Kidney epithelial cell (primary cell): Measurements from ENCODE around the gene RAC3. TPM values are rescaled to one million over a fixed set of nuclear protein-coding genes. Genes with fewer than 3 reads are reported as not detected.

ENCODE experiments used
- DNase-seq: peaks from one replicate; pipeline ENCODE4 v3.0.0-alpha.2; 2010; ENCODE audit warnings: low read depth
- H3K27me3 ChIP-seq: 2 replicates; pipeline ENCODE4 v1.6.0; 2011; ENCODE audit warnings: low read length; ENCODE audit not compliant: control insufficient read depth, insufficient read depth
- H3K36me3 ChIP-seq: 2 replicates; pipeline ENCODE4 v1.5.1; 2011; ENCODE audit warnings: low read length; ENCODE audit not compliant: control insufficient read depth, insufficient read depth
- H3K4me3 ChIP-seq: 2 replicates; pipeline ENCODE4 v1.5.1; 2011; ENCODE audit warnings: low read depth, mild to moderate bottlenecking, control low read depth, low read length
- CTCF ChIP-seq: IDR thresholded peaks from 2 replicates; pipeline ENCODE4 v1.5.1; 2011; ENCODE audit warnings: mild to moderate bottlenecking, moderate library complexity, low read length, control low read depth, inconsistent platforms; ENCODE audit not compliant: insufficient read depth, poor library complexity, severe bottlenecking
- total RNA-seq: library from RNA; depleted of rRNA; stranded (reverse); fragments of >200 nt; gene quantifications from 2 replicates; pipeline ENCODE4 v1.2.3, GENCODE V29; 2015

Gene RAC3
- total RNA-seq, 1 donor from 2014 or later: 57.4 TPM

- H3K4me3 ChIP-seq: no peak overlapping the region
- H3K36me3 ChIP-seq: no peaks in the 10 kb centered on the region
- no peaks in the 10 kb centered on the region for H3K27me3 ChIP-seq
- no peak for DNase-seq
- no peak for TF ChIP-seq CTCF
Measured at GRCh38 chr17:82041144-82041814, 9.8 kb downstream of the RAC3 start.

DNA sequence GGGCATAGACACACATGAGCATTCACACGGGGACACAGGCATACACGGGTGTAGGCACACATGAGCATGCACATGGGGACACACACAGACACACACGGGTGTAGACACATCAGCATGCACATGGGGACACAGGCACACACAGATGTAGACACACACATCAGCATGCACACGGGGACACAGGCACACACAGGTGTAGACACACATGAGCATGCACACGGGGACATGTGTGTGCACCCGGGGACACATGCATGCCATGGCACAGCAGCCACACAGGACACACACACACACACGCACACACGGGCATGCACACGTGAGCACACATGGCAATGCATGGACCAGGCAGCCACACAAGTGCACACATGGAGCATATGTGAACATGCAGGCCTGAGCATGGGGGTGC lies 11.2 kb downstream of the RAC3 start:
- H3K36me3 ChIP-seq: no peaks in the 10 kb centered on the region
- no peak for DNase-seq
- H3K4me3 ChIP-seq: no peak overlapping the region
- no peaks in the 10 kb centered on the region for H3K27me3 ChIP-seq
- TF ChIP-seq CTCF: no peak

GRCh38 chr17:82043507-82043906 lies 12.0 kb downstream of the RAC3 start:
- Histone ChIP-seq H3K36me3 (peaks cover 1% of the 10 kb centered on the region), H3K27me3 (no peaks in the 10 kb centered on the region), H3K4me3 (no peak overlapping the region)
- TF ChIP-seq CTCF: no peak
- DNase-seq: no peak

DNA sequence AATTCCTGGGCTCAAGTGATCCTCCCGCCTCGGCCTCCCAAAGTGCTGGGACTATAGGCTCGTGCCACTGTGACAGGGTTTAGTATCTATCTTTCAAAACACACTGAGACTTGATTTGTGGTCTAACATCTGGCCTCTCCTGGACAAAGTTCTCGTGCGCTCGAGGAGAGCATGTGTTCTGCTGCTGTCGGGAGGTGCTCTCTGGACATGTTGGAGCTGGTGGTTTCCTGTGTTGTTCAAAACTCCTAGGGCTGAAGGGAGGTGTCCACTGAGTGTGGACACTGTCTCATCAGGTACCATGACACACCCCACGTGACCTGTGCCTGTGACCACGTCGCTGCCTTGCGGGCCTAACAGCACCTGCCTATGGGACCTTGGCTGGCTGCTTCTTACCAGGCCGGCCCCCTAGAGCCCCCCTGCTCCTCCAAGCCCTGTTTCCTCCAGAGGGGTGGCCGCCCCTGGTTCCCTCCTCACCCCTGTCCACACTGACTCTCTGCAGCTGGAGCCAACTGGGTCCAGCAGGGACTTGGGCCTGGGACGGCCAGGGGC lies 14.5 kb downstream of the RAC3 start:
- H3K4me3 ChIP-seq: no peak overlapping the region
- peaks cover 3% of the 10 kb centered on the region for H3K36me3 ChIP-seq

GRCh38 chr17:82046903-82047302 lies 15.4 kb downstream of the RAC3 start:
- Histone ChIP-seq H3K4me3 (no peak overlapping the region), H3K36me3 (peaks cover 3% of the 10 kb centered on the region), H3K27me3 (no peaks in the 10 kb centered on the region)
- no peak for DNase-seq
- TF ChIP-seq CTCF: no peak

More for the DNA sequence above, 14.5 kb downstream of the RAC3 start:
- DNase-seq: no peak
- H3K27me3 ChIP-seq: no peaks in the 10 kb centered on the region
- TF ChIP-seq CTCF: no peak

GRCh38 chr17:82047379-82047778 lies 15.9 kb downstream of the RAC3 start:
- TF ChIP-seq CTCF: no peak
- Histone ChIP-seq H3K27me3 (no peaks in the 10 kb centered on the region), H3K36me3 (peaks cover 3% of the 10 kb centered on the region), H3K4me3 (no peak overlapping the region)
- DNase-seq: no peak
